HG03439 (cell line): ENCODE results near the gene KIF24.
"Not testable (repeated sequence)": the region's sequence is repeated elsewhere in the genome, so short reads cannot be mapped to it uniquely, and the experiment has no call there.

Experiments used
- ATAC-seq: cut with Tn5 transposase; IDR thresholded peaks from one replicate; pipeline ENCODE4 v1.9.1; 2021; ENCODE audit warnings: mild to moderate bottlenecking, moderate library complexity; ENCODE audit not compliant: unreplicated experiment

KIF24 gene

GRCh38 chr9:34363619-34364351, 34.7 kb upstream of the KIF24 start:
- no peak for ATAC-seq

- no peak for ATAC-seq
Observed at GRCh38 chr9:34362614-34363214, 33.6 kb upstream of the KIF24 start.

- not testable (repeated sequence) for ATAC-seq
Observed at GRCh38 chr9:34352957-34353356, 23.9 kb upstream of the KIF24 start.

GRCh38 chr9:34352122-34352652, 23.1 kb upstream of the KIF24 start:
- not testable (repeated sequence) for ATAC-seq

- ATAC-seq, result no peak
Observed at GRCh38 chr9:34349324-34349723, 20.3 kb upstream of the KIF24 start.

- no peak for ATAC-seq
Observed at GRCh38 chr9:34347800-34348158, 18.7 kb upstream of the KIF24 start.

GRCh38 chr9:34346873-34347799, 18.1 kb upstream of the KIF24 start:
- ATAC-seq, result no peak

GRCh38 chr9:34343605-34344004, 14.5 kb upstream of the KIF24 start:
- ATAC-seq, result no peak

GRCh38 chr9:34343090-34343489, 14.0 kb upstream of the KIF24 start:
- no peak for ATAC-seq

GRCh38 chr9:34341659-34342295, 12.7 kb upstream of the KIF24 start:
- no peak for ATAC-seq

GRCh38 chr9:34338665-34339385, 9.8 kb upstream of the KIF24 start:
- no peak for ATAC-seq

- not testable (repeated sequence) for ATAC-seq
Observed at GRCh38 chr9:34338079-34338478, 9.0 kb upstream of the KIF24 start.

GRCh38 chr9:34337403-34337802, 8.3 kb upstream of the KIF24 start:
- ATAC-seq, result no peak

- no peak for ATAC-seq
Observed at GRCh38 chr9:34335376-34335775, 6.3 kb upstream of the KIF24 start.

- no peak for ATAC-seq
Observed at GRCh38 chr9:34334916-34335315, 5.8 kb upstream of the KIF24 start.

- no peak for ATAC-seq
Observed at GRCh38 chr9:34334337-34334824, 5.3 kb upstream of the KIF24 start.

GRCh38 chr9:34333836-34334235, 4.8 kb upstream of the KIF24 start:
- ATAC-seq, result no peak

- ATAC-seq, result no peak
Observed at GRCh38 chr9:34332076-34332964, 3.3 kb upstream of the KIF24 start.

- ATAC-seq, result no peak
Observed at GRCh38 chr9:34331196-34331595, 2.1 kb upstream of the KIF24 start.
